ENCODE results near the gene TNS2.
A peak's percentile ranks its signal among the peaks of the same experiment; 100 is the strongest.

TNS2 gene

DNA sequence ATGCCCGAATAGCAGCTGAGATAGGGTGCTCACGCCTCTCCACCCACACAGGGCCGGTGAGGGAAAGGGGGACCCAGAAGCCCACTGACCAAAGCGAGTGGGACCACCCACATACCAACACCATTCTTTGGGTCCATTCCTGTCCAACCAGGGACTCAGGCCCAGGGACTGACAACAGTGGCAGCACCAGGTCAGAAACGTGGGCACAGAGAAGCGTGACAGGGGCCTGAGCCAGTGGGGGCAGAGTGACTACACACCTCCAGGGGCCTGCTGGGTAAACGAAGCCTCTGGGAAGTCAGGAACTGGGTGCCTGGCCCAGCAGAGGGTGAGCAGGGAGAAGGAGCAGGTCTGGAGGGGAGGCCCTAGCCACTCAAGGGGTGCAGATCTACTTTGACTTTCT is 15.6 kb downstream of the TNS2 start:
- ChIA-PET CTCF (interaction anchor here (0.6 to 11.5 kb wide), 48 partner anchors 8 to 678 kb away, joined by 3 to 264 read pairs (median 4); partner anchors contain the start of genes AAAS, ATP5MC2, ESPL1 and IGFBP6), POLR2A (interaction anchor here (0.6 to 2.7 kb wide), 7 partner anchors 10 to 148 kb away, joined by 3 to 18 read pairs (median 4); partner anchors contain the start of gene SPRYD3)
- TF ChIP-seq ZNF18 (tag by site-specific recombination; IDR thresholded peaks at IDR 0.05) (no peak), ZFHX2 (tag by site-specific recombination; conservative IDR thresholded peaks at IDR 0.05) (0 out of 2 replicates have a peak, but pooled peaks have one; percentile 9), ZNF488 (tag by site-specific recombination; IDR thresholded peaks at IDR 0.05) (no peak)
- no peak overlapping the region for H3K27ac ChIP-seq (ENCODE audit: extremely low read depth, low read depth, low read length)
- H3K4me1 ChIP-seq (ENCODE audit: control insufficient read depth, insufficient read depth, low read length) = peaks cover 6% of the 10 kb centered on the region
- no peak overlapping the region for H3K4me3 ChIP-seq (ENCODE audit: low read depth, low read length)
- H3K36me3 ChIP-seq (ENCODE audit: control insufficient read depth in 2 of 2, insufficient read depth in 1 of 2, low read length in 2 of 2) = peaks cover 0 to 54% of the 10 kb centered on the region in 2 experiments; a peak in 1 of 3 replicates
- no peaks in the 10 kb centered on the region for H3K9me3 ChIP-seq (ENCODE audit: control insufficient read depth, insufficient read depth, low read depth, low read length)

GRCh38 chr12:53065975-53066931 is 16.4 kb downstream of the TNS2 start:
- H3K27ac ChIP-seq (ENCODE audit: extremely low read depth, low read depth, low read length) = no peak overlapping the region
- peaks cover 0 to 59% of the 10 kb centered on the region in 2 experiments; a peak in 2 of 3 replicates for H3K36me3 ChIP-seq (ENCODE audit: control insufficient read depth in 2 of 2, insufficient read depth in 1 of 2, low read length in 2 of 2)
- H3K4me3 ChIP-seq (ENCODE audit: low read depth, low read length) = no peak overlapping the region
- ChIA-PET POLR2A (interaction anchor here (0.6 to 2.7 kb wide), 7 partner anchors 11 to 147 kb away, joined by 3 to 18 read pairs (median 4); partner anchors contain the start of gene SPRYD3), CTCF (interaction anchor here (0.5 to 11.5 kb wide), 62 partner anchors 8 to 678 kb away, joined by 3 to 264 read pairs (median 4); partner anchors contain the start of genes AAAS, ATP5MC2, ESPL1 and IGFBP6)
- H3K9me3 ChIP-seq (ENCODE audit: control insufficient read depth, insufficient read depth, low read depth, low read length) = no peaks in the 10 kb centered on the region
- peaks cover 4% of the 10 kb centered on the region for H3K4me1 ChIP-seq (ENCODE audit: control insufficient read depth, insufficient read depth, low read length)
- peak; percentile 44; the same call in 1 of the 2 replicates for TF ChIP-seq ZXDB (tag by site-specific recombination; IDR thresholded peaks at IDR 0.05)
- no peak for TF ChIP-seq REPIN1 (tag by site-specific recombination; IDR thresholded peaks at IDR 0.05; ENCODE audit: low read depth)
- TF ChIP-seq, protein P1, sequence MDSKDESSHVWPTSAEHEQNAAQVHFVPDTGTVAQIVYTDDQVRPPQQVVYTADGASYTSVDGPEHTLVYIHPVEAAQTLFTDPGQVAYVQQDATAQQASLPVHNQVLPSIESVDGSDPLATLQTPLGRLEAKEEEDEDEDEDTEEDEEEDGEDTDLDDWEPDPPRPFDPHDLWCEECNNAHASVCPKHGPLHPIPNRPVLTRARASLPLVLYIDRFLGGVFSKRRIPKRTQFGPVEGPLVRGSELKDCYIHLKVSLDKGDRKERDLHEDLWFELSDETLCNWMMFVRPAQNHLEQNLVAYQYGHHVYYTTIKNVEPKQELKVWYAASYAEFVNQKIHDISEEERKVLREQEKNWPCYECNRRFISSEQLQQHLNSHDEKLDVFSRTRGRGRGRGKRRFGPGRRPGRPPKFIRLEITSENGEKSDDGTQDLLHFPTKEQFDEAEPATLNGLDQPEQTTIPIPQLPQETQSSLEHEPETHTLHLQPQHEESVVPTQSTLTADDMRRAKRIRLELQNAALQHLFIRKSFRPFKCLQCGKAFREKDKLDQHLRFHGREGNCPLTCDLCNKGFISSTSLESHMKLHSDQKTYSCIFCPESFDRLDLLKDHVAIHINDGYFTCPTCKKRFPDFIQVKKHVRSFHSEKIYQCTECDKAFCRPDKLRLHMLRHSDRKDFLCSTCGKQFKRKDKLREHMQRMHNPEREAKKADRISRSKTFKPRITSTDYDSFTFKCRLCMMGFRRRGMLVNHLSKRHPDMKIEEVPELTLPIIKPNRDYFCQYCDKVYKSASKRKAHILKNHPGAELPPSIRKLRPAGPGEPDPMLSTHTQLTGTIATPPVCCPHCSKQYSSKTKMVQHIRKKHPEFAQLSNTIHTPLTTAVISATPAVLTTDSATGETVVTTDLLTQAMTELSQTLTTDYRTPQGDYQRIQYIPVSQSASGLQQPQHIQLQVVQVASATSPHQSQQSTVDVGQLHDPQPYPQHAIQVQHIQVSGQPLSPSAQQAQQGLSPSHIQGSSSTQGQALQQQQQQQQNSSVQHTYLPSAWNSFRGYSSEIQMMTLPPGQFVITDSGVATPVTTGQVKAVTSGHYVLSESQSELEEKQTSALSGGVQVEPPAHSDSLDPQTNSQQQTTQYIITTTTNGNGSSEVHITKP (tag by site-specific recombination; IDR thresholded peaks at IDR 0.05) = peak; percentile 13; the same call in 1 of the 2 replicates
- TF ChIP-seq OSR2 (tag by site-specific recombination; IDR thresholded peaks at IDR 0.05) = no peak
- TF ChIP-seq, protein P2, sequence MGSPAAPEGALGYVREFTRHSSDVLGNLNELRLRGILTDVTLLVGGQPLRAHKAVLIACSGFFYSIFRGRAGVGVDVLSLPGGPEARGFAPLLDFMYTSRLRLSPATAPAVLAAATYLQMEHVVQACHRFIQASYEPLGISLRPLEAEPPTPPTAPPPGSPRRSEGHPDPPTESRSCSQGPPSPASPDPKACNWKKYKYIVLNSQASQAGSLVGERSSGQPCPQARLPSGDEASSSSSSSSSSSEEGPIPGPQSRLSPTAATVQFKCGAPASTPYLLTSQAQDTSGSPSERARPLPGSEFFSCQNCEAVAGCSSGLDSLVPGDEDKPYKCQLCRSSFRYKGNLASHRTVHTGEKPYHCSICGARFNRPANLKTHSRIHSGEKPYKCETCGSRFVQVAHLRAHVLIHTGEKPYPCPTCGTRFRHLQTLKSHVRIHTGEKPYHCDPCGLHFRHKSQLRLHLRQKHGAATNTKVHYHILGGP (tag by site-specific recombination; IDR thresholded peaks at IDR 0.05) = no peak
- peak; percentile 91 for TF ChIP-seq CTCF (tag by site-specific recombination; IDR thresholded peaks at IDR 0.05)
- 0 out of 2 replicates have a peak, but pooled peaks have one; percentile 7 for TF ChIP-seq KLF9 (tag by site-specific recombination; IDR thresholded peaks at IDR 0.05; ENCODE audit: low read depth)
- TF ChIP-seq ZBTB8A (tag by site-specific recombination; IDR thresholded peaks at IDR 0.05) = no peak
- TF ChIP-seq ZNF654 (tag by site-specific recombination; IDR thresholded peaks at IDR 0.05; ENCODE audit: low read depth) = peak; percentile 93
- TF ChIP-seq ZNF132 (tag by site-specific recombination; IDR thresholded peaks at IDR 0.05; ENCODE audit: borderline replicate concordance) = no peak
- TF ChIP-seq, protein P3, sequence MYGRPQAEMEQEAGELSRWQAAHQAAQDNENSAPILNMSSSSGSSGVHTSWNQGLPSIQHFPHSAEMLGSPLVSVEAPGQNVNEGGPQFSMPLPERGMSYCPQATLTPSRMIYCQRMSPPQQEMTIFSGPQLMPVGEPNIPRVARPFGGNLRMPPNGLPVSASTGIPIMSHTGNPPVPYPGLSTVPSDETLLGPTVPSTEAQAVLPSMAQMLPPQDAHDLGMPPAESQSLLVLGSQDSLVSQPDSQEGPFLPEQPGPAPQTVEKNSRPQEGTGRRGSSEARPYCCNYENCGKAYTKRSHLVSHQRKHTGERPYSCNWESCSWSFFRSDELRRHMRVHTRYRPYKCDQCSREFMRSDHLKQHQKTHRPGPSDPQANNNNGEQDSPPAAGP (tag by site-specific recombination; IDR thresholded peaks at IDR 0.05) = peak; percentile 84
- no peak for TF ChIP-seq ZNF585B (tag by site-specific recombination; IDR thresholded peaks at IDR 0.05)
- TF ChIP-seq, protein P4, sequence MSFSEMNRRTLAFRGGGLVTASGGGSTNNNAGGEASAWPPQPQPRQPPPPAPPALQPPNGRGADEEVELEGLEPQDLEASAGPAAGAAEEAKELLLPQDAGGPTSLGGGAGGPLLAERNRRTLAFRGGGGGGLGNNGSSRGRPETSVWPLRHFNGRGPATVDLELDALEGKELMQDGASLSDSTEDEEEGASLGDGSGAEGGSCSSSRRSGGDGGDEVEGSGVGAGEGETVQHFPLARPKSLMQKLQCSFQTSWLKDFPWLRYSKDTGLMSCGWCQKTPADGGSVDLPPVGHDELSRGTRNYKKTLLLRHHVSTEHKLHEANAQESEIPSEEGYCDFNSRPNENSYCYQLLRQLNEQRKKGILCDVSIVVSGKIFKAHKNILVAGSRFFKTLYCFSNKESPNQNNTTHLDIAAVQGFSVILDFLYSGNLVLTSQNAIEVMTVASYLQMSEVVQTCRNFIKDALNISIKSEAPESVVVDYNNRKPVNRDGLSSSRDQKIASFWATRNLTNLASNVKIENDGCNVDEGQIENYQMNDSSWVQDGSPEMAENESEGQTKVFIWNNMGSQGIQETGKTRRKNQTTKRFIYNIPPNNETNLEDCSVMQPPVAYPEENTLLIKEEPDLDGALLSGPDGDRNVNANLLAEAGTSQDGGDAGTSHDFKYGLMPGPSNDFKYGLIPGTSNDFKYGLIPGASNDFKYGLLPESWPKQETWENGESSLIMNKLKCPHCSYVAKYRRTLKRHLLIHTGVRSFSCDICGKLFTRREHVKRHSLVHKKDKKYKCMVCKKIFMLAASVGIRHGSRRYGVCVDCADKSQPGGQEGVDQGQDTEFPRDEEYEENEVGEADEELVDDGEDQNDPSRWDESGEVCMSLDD (tag by site-specific recombination; IDR thresholded peaks at IDR 0.05) = peak; percentile 93
- TF ChIP-seq ZNF830 (tag by site-specific recombination; IDR thresholded peaks at IDR 0.05; ENCODE audit: low read depth) = no peak
- no peak for TF ChIP-seq ZNF157 (tag by site-specific recombination; IDR thresholded peaks at IDR 0.05)
